GM19025 (cell line): ENCODE results near the gene SLC8A1.
"Not testable (repeated sequence)": the region's sequence is repeated elsewhere in the genome, so short reads cannot be mapped to it uniquely, and the experiment has no call there.

ENCODE experiments used
- ATAC-seq: cut with Tn5 transposase; IDR thresholded peaks from one replicate; pipeline ENCODE4 v1.9.1; 2021; ENCODE audit warnings: mild to moderate bottlenecking, low read depth, moderate library complexity; ENCODE audit not compliant: unreplicated experiment

Gene SLC8A1

GRCh38 chr2:40098786-40099470 is 353.0 kb downstream of the SLC8A1 start:
- ATAC-seq: no peak

- ATAC-seq: no peak
These were observed 354.1 kb downstream of the SLC8A1 start for GRCh38 chr2:40097691-40098385.

- ATAC-seq: no peak
These were observed 355.5 kb downstream of the SLC8A1 start for GRCh38 chr2:40096360-40096759.

GRCh38 chr2:40095000-40095399 is 356.9 kb downstream of the SLC8A1 start:
- ATAC-seq: no peak

GRCh38 chr2:40094451-40094850 is 357.4 kb downstream of the SLC8A1 start:
- no peak for ATAC-seq

- ATAC-seq: no peak
These were observed 358.7 kb downstream of the SLC8A1 start for GRCh38 chr2:40093021-40093675.

- no peak for ATAC-seq
These were observed 361.8 kb downstream of the SLC8A1 start for GRCh38 chr2:40090044-40090443.

- ATAC-seq: no peak
These were observed 364.0 kb downstream of the SLC8A1 start for GRCh38 chr2:40087927-40088326.

GRCh38 chr2:40087434-40087833 is 364.5 kb downstream of the SLC8A1 start:
- no peak for ATAC-seq

- ATAC-seq: no peak
These were observed 366.1 kb downstream of the SLC8A1 start for GRCh38 chr2:40085786-40086185.

- ATAC-seq: not testable (repeated sequence)
These were observed 378.6 kb downstream of the SLC8A1 start for GRCh38 chr2:40073336-40073735.

GRCh38 chr2:40072442-40073232 is 379.3 kb downstream of the SLC8A1 start:
- no peak for ATAC-seq

- no peak for ATAC-seq
These were observed 389.5 kb downstream of the SLC8A1 start for GRCh38 chr2:40062381-40062780.

GRCh38 chr2:40049781-40050180 is 402.1 kb downstream of the SLC8A1 start:
- ATAC-seq: no peak

- no peak for ATAC-seq
These were observed 403.4 kb downstream of the SLC8A1 start for GRCh38 chr2:40048506-40048905.

GRCh38 chr2:40047406-40047805 is 404.5 kb downstream of the SLC8A1 start:
- ATAC-seq: no peak
